Activated naive CD8-positive, alpha-beta T cell treated with anti-CD3 and anti-CD28 coated beads, Interleukin-2, amount 10 ng/mL, durations not matched to agents 7 days and 5 days (primary cell): ENCODE data around the gene TSPEAR. TPM values are rescaled to one million over a fixed set of nuclear protein-coding genes. Genes with fewer than 3 reads are reported as not detected.
"Not testable (repeated sequence)": the region's sequence is repeated elsewhere in the genome, so short reads cannot be mapped to it uniquely, and the experiment has no call there.

Experiments used
- ATAC-seq: fragments of 150-1000 bp; cut with Tn5 transposase; one replicate; pipeline ENCODE4 v1.10.0; 2021; ENCODE audit warnings: low read depth, moderate library complexity
- POLR2A ChIA-PET: fragments of 350-600 bp; sonication (Branson Sonifier 250); formaldehyde crosslinking; loops from one replicate; lab custom pipeline; 2021; ENCODE audit warnings: antibody characterized with exemption; lab: Charles Lee
- DNase-seq: peaks from one replicate; pipeline ENCODE4 v3.0.0; 2021
- H3K27ac Mint-ChIP-seq: one replicate; pipeline ENCODE4 v1.8.0; 2022; ENCODE audit warnings: mild to moderate bottlenecking, mixed read lengths
- H3K27me3 Mint-ChIP-seq: one replicate; pipeline ENCODE4 v1.8.0; 2022; ENCODE audit warnings: mild to moderate bottlenecking, moderate library complexity, mixed read lengths
- H3K36me3 Mint-ChIP-seq: one replicate; pipeline ENCODE4 v1.8.0; 2021; ENCODE audit warnings: mild to moderate bottlenecking, mixed read lengths
- H3K4me1 Mint-ChIP-seq: one replicate; pipeline ENCODE4 v1.8.0; 2021; ENCODE audit warnings: mixed read lengths
- H3K4me3 Mint-ChIP-seq: one replicate; pipeline ENCODE4 v1.8.0; 2022; ENCODE audit warnings: mild to moderate bottlenecking, moderate library complexity, mixed read lengths
- H3K9me3 Mint-ChIP-seq: one replicate; pipeline ENCODE4 v1.8.0; 2021; ENCODE audit warnings: mixed read lengths
- total RNA-seq, 2 experiments: library from RNA; stranded (reverse); gene quantifications; one replicate each; pipeline ENCODE4 v1.2.3, GENCODE V29; 2021

The TSPEAR gene
- total RNA-seq, 2 experiments from 2014 or later: not detected

GRCh38 chr21:44555200-44555875 lies 156.0 kb downstream of the TSPEAR start:
- Mint-ChIP-seq H3K9me3 (peaks cover 4% of the 10 kb centered on the region), H3K27me3 (peaks cover 5% of the 10 kb centered on the region), H3K27ac (no peak overlapping the region), H3K36me3 (peaks cover under 1% of the 10 kb centered on the region), H3K4me3 (no peak overlapping the region), H3K4me1 (no peaks in the 10 kb centered on the region)
- ATAC-seq (no peak), DNase-seq (no peak)
- POLR2A ChIA-PET: no interaction called here

- POLR2A ChIA-PET: no interaction called here
- peaks cover 7% of the 10 kb centered on the region for H3K9me3 Mint-ChIP-seq
- DNase-seq: no peak
Measured at GRCh38 chr21:44552681-44553080, 158.7 kb downstream of the TSPEAR start.

GRCh38 chr21:44552136-44552535 lies 159.2 kb downstream of the TSPEAR start:
- H3K9me3 Mint-ChIP-seq: peaks cover 12% of the 10 kb centered on the region
- no peak overlapping the region for H3K27ac Mint-ChIP-seq
- POLR2A ChIA-PET: no interaction called here
- H3K4me3 Mint-ChIP-seq: no peak overlapping the region
- peaks cover 5% of the 10 kb centered on the region for H3K27me3 Mint-ChIP-seq
- ATAC-seq (no peak), DNase-seq (no peak)
- peaks cover 10% of the 10 kb centered on the region for H3K36me3 Mint-ChIP-seq
- peaks cover 13% of the 10 kb centered on the region for H3K4me1 Mint-ChIP-seq

More at GRCh38 chr21:44552681-44553080, 158.7 kb downstream of the TSPEAR start:
- no peak overlapping the region for H3K4me3 Mint-ChIP-seq
- ATAC-seq: no peak
- H3K27me3 Mint-ChIP-seq: peaks cover 5% of the 10 kb centered on the region
- peaks cover 5% of the 10 kb centered on the region for H3K36me3 Mint-ChIP-seq
- no peak overlapping the region for H3K27ac Mint-ChIP-seq
- H3K4me1 Mint-ChIP-seq: peaks cover 9% of the 10 kb centered on the region

GRCh38 chr21:44551340-44551961 lies 159.9 kb downstream of the TSPEAR start, which contains the start of gene KRTAP10-2:
TSS of gene KRTAP10-2 (minus strand) at chr21:44551505. CDS start at chr21:44551458, 47 bp downstream.
- Mint-ChIP-seq H3K4me3 (no peak within 1 kb of the TSS), H3K27ac (peak within 1 kb of the TSS; percentile 59), H3K9me3 (peaks cover 18% of the 10 kb centered on the region), H3K4me1 (peaks cover 15% of the 10 kb centered on the region), H3K27me3 (peaks cover 5% of the 10 kb centered on the region), H3K36me3 (peaks cover 17% of the 10 kb centered on the region)
- ATAC-seq: no peak
- DNase-seq: peak; percentile 20
- POLR2A ChIA-PET: no interaction called here

GRCh38 chr21:44550807-44551206 lies 160.6 kb downstream of the TSPEAR start:
- H3K9me3 Mint-ChIP-seq: peaks cover 21% of the 10 kb centered on the region
- H3K27me3 Mint-ChIP-seq: peaks cover 5% of the 10 kb centered on the region
- H3K4me1 Mint-ChIP-seq: peaks cover 15% of the 10 kb centered on the region
- DNase-seq: no peak
- H3K4me3 Mint-ChIP-seq: no peak overlapping the region
- POLR2A ChIA-PET: no interaction called here
- no peak for ATAC-seq
- H3K27ac Mint-ChIP-seq: peak overlapping the region; percentile 59
- H3K36me3 Mint-ChIP-seq: peaks cover 17% of the 10 kb centered on the region

GRCh38 chr21:44550285-44550684 lies 161.1 kb downstream of the TSPEAR start:
- peaks cover 15% of the 10 kb centered on the region for H3K4me1 Mint-ChIP-seq
- POLR2A ChIA-PET, ATAC-seq, DNase-seq, H3K4me3 Mint-ChIP-seq, H3K27ac Mint-ChIP-seq, H3K27me3 Mint-ChIP-seq: not testable (repeated sequence)
- H3K9me3 Mint-ChIP-seq: peaks cover 22% of the 10 kb centered on the region
- peaks cover 17% of the 10 kb centered on the region for H3K36me3 Mint-ChIP-seq

- POLR2A ChIA-PET: no interaction called here
- Mint-ChIP-seq H3K27me3 (peaks cover 5% of the 10 kb centered on the region), H3K4me3 (no peak overlapping the region), H3K4me1 (peaks cover 15% of the 10 kb centered on the region), H3K9me3 (peaks cover 22% of the 10 kb centered on the region), H3K36me3 (peaks cover 17% of the 10 kb centered on the region), H3K27ac (no peak overlapping the region)
- DNase-seq (no peak), ATAC-seq (no peak)
Measured at GRCh38 chr21:44549525-44550211, 161.7 kb downstream of the TSPEAR start.

- Mint-ChIP-seq H3K27ac (peak overlapping the region; percentile 53), H3K4me1 (peaks cover 15% of the 10 kb centered on the region), H3K9me3 (peaks cover 24% of the 10 kb centered on the region), H3K4me3 (no peak overlapping the region), H3K36me3 (peaks cover 17% of the 10 kb centered on the region), H3K27me3 (peaks cover 5% of the 10 kb centered on the region)
- ATAC-seq (no peak), DNase-seq (no peak)
- POLR2A ChIA-PET: no interaction called here
Measured at GRCh38 chr21:44548922-44549321, 162.4 kb downstream of the TSPEAR start.

GRCh38 chr21:44548381-44548780 lies 163.0 kb downstream of the TSPEAR start:
- H3K27me3 Mint-ChIP-seq: peaks cover 5% of the 10 kb centered on the region
- no peak overlapping the region for H3K4me3 Mint-ChIP-seq
- POLR2A ChIA-PET: interaction anchor here (0.9 to 1.4 kb wide), 2 partner anchors 71 to 80 kb away, joined by 3 to 5 read pairs; no protein-coding TSS in a partner anchor
- H3K36me3 Mint-ChIP-seq: peaks cover 17% of the 10 kb centered on the region
- ATAC-seq: no peak
- peaks cover 24% of the 10 kb centered on the region for H3K9me3 Mint-ChIP-seq
- peaks cover 15% of the 10 kb centered on the region for H3K4me1 Mint-ChIP-seq
- no peak overlapping the region for H3K27ac Mint-ChIP-seq
- no peak for DNase-seq

GRCh38 chr21:44547656-44548331 lies 163.6 kb downstream of the TSPEAR start:
- Mint-ChIP-seq H3K27me3 (no peaks in the 10 kb centered on the region), H3K27ac (peak overlapping the region; percentile 80), H3K9me3 (peaks cover 21% of the 10 kb centered on the region), H3K4me1 (peaks cover 15% of the 10 kb centered on the region), H3K4me3 (peak overlapping the region; percentile 64), H3K36me3 (peaks cover 17% of the 10 kb centered on the region)
- POLR2A ChIA-PET: interaction anchor here (0.9 to 1.4 kb wide), 3 partner anchors 71 to 110 kb away, joined by 3 to 6 read pairs (median 5); partner anchors contain the start of gene KRTAP12-3
- ATAC-seq (peak; percentile 89), DNase-seq (peak; percentile 47)

- Mint-ChIP-seq H3K9me3 (peaks cover 24% of the 10 kb centered on the region), H3K36me3 (peaks cover 17% of the 10 kb centered on the region), H3K27ac (no peak overlapping the region), H3K27me3 (no peaks in the 10 kb centered on the region), H3K4me3 (no peak overlapping the region), H3K4me1 (peaks cover 15% of the 10 kb centered on the region)
- DNase-seq: no peak
- ATAC-seq: no peak
- POLR2A ChIA-PET: no interaction called here
Measured at GRCh38 chr21:44544566-44544965, 166.8 kb downstream of the TSPEAR start.

GRCh38 chr21:44542716-44543115 lies 168.7 kb downstream of the TSPEAR start:
- peaks cover 13% of the 10 kb centered on the region for H3K36me3 Mint-ChIP-seq
- H3K9me3 Mint-ChIP-seq: peaks cover 20% of the 10 kb centered on the region
- ATAC-seq (no peak), DNase-seq (no peak)
- peaks cover 6% of the 10 kb centered on the region for H3K4me1 Mint-ChIP-seq
- H3K27me3 Mint-ChIP-seq: no peaks in the 10 kb centered on the region
- no peak overlapping the region for H3K27ac Mint-ChIP-seq
- H3K4me3 Mint-ChIP-seq: no peak overlapping the region
- POLR2A ChIA-PET: no interaction called here

GRCh38 chr21:44540741-44541288 lies 170.6 kb downstream of the TSPEAR start:
- H3K27ac Mint-ChIP-seq: no peak overlapping the region
- no peak overlapping the region for H3K4me3 Mint-ChIP-seq
- no peak for DNase-seq
- H3K4me1 Mint-ChIP-seq: no peaks in the 10 kb centered on the region
- H3K9me3 Mint-ChIP-seq: peaks cover 6% of the 10 kb centered on the region
- POLR2A ChIA-PET: no interaction called here
- no peaks in the 10 kb centered on the region for H3K36me3 Mint-ChIP-seq
- ATAC-seq: no peak
- peaks cover 2% of the 10 kb centered on the region for H3K27me3 Mint-ChIP-seq
